Heart left ventricle (tissue), 13 donors: ENCODE data around the gene CASK.

Source experiments
- CTCF ChIP-seq, 12 donors: fragments of 200-600 bp; sonication (generic) in 4 of 12; IDR thresholded peaks; one replicate each; pipeline versions ENCODE4 v1.5.0 to v1.8.0; 2018 to 2022; ENCODE audit warnings: antibody characterized with exemption in 12 of 12, mild to moderate bottlenecking in 5 of 12
- POLR2A ChIP-seq, 2 donors: fragments of 450-650 bp; IDR thresholded peaks; one replicate each; pipeline ENCODE4 v1.6.1; 2017; ENCODE audit warnings: antibody characterized with exemption in 2 of 2, mild to moderate bottlenecking in 2 of 2, moderate library complexity in 2 of 2
- donor health status: ischemic (EF 13 %, LVEDD 7.1; RV severe dilation, severe dysfunction).
- donor health status: DM: no; HTN: yes; CAD: no.
- donor health status: DM: no; HTN: no; CAD: no.
- donor health status: ischemic (EF 25% LVEDD 6.9; RV normal size, moderate dysfunction).
- donor health status: ischemic (EF 25% LVEDD 5.7; RV mildly dilated, moderate dysfunction).
- donor health status: ischemic (EF 35%, LVEDD 5.7; RV mildly dilated, moderate dysfunction).
- donor health status: nonischemic (EF 11% LVEDD 7.7; RV severe dilation, severe dysfunction).
- donor health status: DM: yes; HTN: yes; CAD: no.
- donor health status: PGD.
- donor health status: ischemic (EF 29% LVEDD 5.4; RV normal size, mild dysfunction).
- donor health status: nonischemic (EF 23%, LVEDD 6.1; RV moderate dilation, normal function).

- TF ChIP-seq CTCF (IDR thresholded peaks at IDR 0.05) (no peak), POLR2A (IDR thresholded peaks at IDR 0.05) (no peak)
Observed at GRCh38 chrX:41958861-41959260, 35.5 kb upstream of the CASK start.
